ENCODE results near the gene IER5.

Gene IER5

DNA sequence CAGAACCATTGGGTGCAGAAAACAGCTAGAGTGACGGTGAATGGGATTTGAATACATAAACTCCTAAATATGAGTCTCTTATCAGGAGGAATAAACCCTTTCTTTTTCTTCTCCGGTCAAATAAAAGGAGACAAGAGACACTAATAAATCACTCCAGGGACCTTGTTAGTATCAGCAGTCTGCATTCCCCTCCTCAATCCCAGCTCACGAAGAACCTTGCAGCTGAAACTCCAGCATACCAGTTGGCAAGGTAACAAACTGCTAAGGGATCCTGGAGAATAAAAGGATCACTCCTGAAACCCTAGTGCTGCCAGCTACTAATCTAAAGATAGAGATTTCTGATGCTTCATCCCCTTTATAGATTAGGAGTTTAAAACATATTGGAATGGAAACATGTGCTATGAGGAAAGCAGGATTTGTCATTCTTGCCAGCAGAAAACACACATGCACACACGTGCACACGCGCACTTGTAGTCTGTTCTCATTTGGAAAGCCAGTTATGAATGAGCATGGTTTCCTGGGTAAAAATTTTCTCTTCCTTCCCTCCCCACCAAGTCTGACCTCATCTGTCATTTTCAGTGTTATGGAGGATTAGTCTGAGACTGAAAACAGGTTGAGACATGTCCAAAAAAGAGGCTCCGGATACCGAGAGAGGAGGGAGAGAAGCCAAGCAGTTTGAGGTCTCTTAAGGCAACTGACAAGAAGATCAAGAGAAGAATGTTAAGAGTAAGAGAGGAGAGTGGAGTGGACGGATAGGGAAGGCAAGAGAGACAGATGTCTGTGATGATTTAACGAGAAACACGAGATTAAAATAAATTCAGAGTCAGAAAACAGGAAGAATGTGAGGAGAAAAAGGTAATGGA is 10.9 kb downstream of the IER5 start:
- DNase-seq (ENCODE audit: low read depth): no peak

DNA sequence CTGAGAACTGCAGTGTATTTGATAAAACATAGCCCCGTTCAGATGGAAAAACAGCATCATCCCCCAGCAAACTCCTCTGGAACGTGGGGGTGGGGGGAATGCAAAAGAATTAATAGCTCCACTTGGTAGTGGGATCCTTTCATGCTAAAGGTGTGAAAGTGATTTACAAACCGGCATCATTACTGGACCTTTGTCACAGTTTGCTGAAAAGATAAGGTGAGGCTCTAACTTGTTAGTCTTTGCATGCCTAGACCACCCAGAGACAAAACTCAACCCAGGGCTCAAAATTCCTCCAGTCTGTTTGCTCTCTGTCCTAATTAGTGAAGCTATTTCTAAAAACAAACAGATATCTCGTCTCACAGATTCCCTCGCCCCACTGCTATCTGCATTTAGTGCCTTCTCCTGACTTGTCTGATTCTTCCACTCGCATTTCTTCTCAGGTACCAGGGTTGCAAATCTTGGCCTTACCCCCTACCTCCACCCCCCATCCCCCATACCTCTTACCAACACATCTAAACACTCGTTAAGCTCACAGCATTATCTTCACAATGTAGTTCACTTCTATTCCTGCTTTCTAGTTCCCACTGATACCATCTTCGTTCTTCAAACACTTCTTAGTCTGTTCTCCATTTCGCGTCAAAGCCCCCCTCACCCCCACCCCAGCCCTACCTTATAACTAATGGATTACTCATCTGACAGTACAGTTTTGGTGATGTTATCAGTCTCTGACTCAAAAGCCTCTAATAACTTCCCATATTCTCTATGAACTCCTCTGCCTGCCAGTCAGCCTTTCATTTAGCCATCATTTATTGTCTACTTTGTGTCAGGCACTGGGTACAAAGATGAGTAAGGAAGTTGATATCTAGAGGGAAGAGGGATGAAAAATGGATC is 11.8 kb downstream of the IER5 start:
- DNase-seq (ENCODE audit: low read depth): no peak

DNA sequence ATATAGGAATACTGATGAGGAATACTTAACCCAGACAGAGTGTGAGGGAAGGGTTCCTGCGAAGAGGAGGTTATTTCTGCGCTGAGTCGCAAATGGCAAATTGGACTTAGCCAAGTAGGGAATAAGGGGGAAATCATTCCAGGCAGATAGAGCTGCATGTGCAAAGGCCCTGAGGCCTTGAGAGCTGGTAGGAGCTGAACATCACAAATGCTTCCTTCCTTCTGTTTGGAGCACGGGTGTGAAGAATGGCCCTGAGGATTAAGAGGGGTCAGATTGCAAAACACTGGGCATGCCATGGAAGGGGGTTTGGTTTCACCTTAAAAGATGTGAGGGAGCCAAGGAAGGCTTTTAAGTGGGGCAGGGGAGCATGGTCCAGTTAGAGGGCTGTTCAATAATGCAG is 12.4 kb downstream of the IER5 start:
- no peak for DNase-seq (ENCODE audit: low read depth)

DNA sequence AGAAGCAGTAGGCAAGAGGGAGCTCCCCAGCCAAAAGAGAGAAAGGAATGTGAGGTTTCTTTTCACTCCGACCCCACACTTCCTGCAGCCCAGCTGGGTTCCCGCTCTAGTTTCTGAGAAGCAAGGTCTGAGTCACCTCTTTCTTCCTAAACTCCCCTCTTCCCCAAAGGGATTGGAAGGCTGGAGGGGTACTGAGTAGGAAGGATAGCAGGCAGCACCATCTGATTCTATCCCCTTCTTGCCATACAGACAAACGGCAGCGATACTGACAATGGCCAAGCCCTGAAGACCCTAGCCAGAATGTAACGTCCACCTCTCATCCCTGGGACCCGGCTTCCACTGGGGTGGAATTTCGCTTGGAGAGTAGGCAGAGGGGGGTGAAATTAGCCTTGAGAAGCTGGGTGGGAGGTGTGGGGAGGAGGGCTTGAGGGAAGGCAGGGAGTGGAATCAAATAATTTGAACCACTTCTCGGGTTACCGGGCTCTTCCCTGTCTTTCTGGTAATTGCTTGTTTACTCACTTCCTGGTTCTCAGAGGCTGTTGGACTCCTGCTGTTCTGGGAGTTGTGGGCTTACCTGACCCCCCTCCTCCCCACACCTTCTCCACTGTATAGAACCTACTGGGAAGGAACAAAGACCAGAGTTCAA is 13.2 kb downstream of the IER5 start:
- no peak for DNase-seq (ENCODE audit: low read depth)

DNA sequence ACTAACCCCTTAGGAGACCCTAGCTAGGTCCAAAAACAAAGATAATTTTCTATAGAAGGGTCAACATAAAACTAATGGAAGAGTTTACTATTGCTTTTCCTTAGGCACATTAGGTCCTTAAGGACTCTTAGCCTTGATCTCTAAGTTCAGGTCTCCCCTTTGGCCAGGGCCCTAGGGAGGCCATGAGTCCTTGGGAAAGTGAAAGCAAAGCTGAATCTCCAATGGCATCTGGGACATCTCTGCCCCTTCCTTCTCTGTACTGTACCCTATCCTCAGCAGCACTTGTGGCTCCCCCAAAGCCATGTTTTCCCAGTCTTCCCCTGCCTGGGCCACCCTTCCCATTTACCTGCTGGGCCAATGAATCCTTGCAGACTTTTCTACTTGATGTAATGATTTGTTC is 14.3 kb downstream of the IER5 start:
- DNase-seq (ENCODE audit: low read depth): no peak

GRCh38 chr1:181103399-181103798 is 14.9 kb downstream of the IER5 start:
- no peak for DNase-seq (ENCODE audit: low read depth)

DNA sequence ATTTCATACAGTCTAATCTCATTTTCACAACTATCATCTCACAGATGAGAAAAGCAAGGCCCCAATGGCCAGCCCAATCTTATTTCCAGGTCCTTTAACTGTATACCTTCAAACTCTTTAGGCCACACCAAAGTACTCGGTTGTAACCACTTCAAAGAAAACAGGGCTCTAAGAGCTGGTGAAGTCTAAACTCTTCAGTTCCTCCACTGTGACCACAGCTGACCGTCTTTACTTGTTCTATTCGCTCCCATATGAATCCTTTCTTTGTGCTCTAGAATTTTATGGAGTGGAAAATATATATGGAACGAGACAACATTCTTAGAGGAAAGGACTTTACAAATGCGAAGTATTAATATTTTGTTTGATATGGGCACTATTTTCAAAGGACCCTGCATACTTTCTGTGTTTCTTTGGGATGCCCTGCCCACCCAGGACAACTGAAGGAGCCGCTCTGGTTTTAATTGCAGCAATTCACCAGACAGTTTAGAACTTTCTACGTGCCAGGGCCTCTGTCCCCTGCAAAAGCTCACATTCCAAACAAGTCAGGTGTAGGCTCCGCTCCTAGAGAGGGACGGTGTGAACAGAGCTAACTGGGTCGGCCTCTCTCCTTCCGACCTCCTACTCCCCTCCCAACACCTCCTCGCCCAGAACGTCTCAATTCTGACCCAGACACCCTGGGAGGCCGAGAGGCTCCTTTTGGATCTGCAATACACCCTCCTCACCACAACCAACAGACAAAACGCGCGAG is 15.7 kb downstream of the IER5 start:
- DNase-seq (ENCODE audit: low read depth): no peak

- no peak for DNase-seq (ENCODE audit: low read depth)
These were observed 16.3 kb downstream of the IER5 start for GRCh38 chr1:181104790-181105133.

DNA sequence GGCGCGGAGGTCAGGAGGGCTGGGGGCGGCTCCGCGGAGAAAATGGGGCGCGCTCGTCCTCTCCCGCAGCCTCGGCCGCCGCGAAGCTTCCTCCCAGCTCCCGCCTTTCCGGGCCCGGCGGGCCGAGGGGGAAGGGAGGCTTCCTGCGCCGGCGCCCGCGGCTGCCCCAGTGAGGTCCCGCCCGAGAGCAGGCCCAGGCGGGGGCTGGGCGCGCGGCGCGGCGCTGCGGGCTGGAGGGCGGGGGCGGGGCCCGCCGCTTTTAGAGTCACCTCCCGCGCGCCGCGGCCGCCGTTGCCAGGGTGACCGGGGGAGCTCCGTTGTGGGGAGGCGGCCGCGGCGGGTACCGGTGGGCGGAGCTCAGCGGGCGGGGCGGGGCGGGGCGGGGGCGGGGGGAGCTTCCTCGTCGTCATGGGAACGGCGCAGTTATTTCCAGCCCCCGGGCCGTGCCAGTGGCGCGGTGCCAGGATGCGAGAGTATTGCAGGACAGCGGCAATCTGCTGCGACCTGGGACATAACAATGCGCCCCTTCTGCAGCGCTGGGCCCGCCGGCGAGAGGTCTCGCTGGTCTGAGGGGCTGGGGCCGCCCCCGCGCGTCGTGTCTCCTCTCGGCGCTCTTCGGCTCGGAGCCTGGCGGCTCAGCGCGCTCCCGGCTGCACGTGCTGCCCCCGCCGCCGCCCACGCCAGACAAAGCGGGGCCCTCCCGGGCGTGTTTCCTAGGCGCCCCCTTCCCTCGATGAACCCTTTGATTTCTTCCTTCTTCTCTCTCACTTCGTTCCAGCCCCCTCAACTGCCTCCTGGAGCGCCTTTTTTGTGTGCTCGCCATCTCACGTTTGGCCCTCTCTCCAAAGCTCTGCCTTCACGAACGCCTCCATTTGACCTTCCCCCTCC is 16.9 kb downstream of the IER5 start:
- DNase-seq (ENCODE audit: low read depth): no peak

DNA sequence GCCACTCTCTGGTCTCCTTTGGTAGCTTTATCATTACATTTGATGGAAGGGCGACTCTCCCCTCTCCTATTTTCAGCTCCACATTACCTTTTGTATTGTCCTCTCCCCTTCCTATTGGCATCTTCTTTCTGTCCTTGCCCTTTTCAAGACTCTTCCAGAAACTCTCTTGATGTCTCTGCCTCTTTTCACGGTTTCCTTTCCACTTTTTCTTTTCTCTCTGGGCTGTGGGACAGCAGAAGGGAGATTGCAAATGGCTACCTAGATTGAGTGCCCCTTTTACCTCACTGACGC is 17.5 kb downstream of the IER5 start:
- no peak for DNase-seq (ENCODE audit: low read depth)

DNA sequence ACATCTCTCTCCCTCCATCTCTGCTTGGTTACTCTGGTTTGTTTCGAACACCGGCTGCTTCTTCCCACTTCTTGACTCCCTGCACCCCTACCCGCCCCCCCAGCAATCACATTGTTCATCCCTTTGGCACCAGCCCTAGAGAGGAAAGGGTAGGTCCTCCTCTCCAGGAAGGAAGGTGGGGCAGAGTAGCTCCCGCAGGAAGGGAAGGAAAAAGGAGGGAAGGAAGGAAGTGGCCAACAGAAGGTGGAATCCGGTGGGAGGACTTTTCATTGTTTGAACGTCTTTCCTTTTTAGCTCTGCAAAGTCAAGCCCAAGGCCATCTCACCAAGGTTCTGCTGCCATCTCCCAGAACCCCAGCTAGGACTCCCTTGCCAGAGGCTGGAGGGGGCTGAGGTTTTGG is 18.0 kb downstream of the IER5 start:
- DNase-seq (ENCODE audit: low read depth): no peak

- no peak for DNase-seq (ENCODE audit: low read depth)
These were observed 19.2 kb downstream of the IER5 start for GRCh38 chr1:181107711-181108110.

GRCh38 chr1:181108304-181108867 is 19.9 kb downstream of the IER5 start:
- no peak for DNase-seq (ENCODE audit: low read depth)

DNA sequence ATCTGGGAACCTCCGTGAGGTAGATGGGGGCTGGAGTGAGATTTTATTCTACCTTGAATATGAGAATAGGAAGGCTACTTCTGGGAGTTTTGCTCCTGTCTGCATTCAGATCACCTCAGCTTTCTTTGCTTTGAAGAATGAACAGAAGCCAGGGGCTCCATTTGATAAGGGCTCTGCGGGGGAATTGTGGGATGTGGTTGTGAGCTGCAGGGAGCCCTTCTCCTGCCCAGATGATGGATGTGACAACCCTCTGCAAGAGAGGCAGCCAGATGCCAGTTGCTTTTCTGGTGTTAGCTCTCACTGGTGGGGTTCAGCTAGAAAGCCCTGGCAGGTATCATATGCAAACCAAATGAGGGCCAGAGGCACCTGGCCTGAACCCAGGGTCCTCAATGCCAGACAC is 21.5 kb downstream of the IER5 start:
- DNase-seq (ENCODE audit: low read depth): no peak

GRCh38 chr1:181111559-181111958 is 23.1 kb downstream of the IER5 start:
- DNase-seq (ENCODE audit: low read depth): no peak

GRCh38 chr1:181112071-181112929 is 23.8 kb downstream of the IER5 start:
- DNase-seq (ENCODE audit: low read depth): peak; percentile 96

DNA sequence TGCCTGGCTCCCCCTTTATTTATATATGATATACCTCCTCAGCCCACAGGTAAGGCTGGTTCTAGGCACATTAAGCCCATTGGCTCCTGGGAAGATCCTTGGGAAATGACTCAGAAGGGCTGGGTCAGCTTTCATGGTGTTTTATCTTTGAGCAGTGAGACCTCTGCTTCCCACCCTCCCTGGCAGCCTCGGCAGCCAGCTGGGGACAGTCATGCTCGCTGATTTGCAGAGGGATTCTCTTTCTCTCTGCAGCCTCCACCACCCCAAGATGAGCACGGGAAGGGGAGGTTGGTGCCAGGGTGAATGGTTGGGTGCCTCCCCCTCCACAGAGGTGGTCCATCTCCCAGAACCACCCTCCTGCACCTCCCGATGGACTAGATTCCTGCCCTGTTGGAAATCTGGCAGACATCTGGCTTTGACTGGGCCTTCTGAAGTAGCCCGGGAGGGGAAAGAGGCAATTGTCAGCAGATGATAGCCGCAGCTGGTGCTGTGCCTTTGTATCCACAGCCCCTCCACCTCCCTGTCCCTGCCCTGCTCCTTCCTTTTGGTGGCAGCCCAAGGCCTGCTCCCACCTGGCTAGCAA is 24.6 kb downstream of the IER5 start:
- no peak for DNase-seq (ENCODE audit: low read depth)

DNA sequence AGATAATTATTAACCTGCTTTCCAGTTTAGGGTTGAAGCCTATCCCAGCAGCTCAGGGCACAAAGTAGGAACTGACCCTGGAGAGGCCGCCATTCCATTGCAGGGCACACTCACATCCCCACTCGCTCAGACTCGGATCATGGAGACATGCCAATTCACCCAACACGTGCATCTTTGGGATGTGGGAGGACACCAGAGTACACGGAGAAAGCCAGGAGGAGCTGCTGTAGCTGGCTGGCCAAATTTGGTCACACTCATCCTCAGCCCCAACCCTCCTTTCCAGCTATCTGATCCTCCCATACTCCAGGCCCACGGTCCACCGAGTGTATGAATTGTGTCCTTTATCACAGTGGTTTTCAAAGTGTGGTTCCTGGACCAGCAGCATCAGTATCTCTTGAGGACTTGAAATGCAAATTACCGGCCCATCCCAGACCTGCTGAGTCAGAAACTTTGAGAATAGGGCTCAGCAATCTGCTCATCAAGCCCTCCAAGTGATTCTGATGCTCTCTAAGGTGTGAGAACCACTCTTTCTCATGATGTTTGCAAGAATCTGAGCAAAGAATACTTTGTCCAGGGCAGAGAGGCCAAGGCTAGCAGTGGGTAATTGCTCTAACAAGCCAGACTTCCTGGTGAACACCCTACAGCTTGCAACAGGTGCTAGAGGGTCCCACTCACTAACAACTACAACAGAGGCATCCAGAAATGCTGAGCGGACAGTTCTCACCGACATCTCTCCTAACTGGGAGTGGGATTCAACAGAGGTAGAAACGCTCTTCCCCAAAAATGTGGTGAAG is 26.3 kb downstream of the IER5 start:
- DNase-seq (ENCODE audit: low read depth): no peak

- no peak for DNase-seq (ENCODE audit: low read depth)
These were observed 26.8 kb downstream of the IER5 start for GRCh38 chr1:181115368-181115684.

Measured in HS-27A (cell line).